OCI-LY3 (cell line): ENCODE results near the gene IMPG2.

Experiments used
- H2AFZ ChIP-seq: fragments of 200-600, 300-600 bp; shearing (Covaris generic); 2 replicates; pipeline ENCODE4 v1.6.0; 2014; ENCODE audit warnings: antibody characterized with exemption, low read depth, low read length
- H3K27ac ChIP-seq: fragments of 200-600, 300-600 bp; sonication (generic); 2 replicates; pipeline ENCODE4 v1.5.1; 2014; ENCODE audit warnings: mild to moderate bottlenecking, low read length, moderate library complexity, mixed read lengths
- H3K27me3 ChIP-seq: fragments of 200-600, 300-600 bp; sonication (generic); 2 replicates; pipeline ENCODE4 v1.6.1; 2014; ENCODE audit warnings: low read depth, low read length, mixed read lengths
- H3K36me3 ChIP-seq: fragments of 200-600, 300-600 bp; sonication (generic); replicated peaks from 2 replicates; pipeline ENCODE3; 2014; ENCODE audit warnings: low read depth, low read length, mixed read lengths
- H3K4me1 ChIP-seq: fragments of 300-600, 200-600 bp; sonication (generic); 2 replicates; pipeline ENCODE4 v1.6.1; 2014; ENCODE audit warnings: low read length, mixed read lengths
- H3K4me2 ChIP-seq: fragments of 200-600, 300-600 bp; sonication (generic); 2 replicates; pipeline ENCODE4 v1.6.1; 2014; ENCODE audit warnings: low read length, mixed read lengths
- H3K4me3 ChIP-seq: fragments of 300-600, 200-600 bp; sonication (generic); 2 replicates; pipeline ENCODE4 v1.5.1; 2014; ENCODE audit warnings: antibody characterized with exemption, mild to moderate bottlenecking, low read length, moderate library complexity
- H3K79me2 ChIP-seq: fragments of 300-600, 200-600 bp; shearing (Covaris generic); 2 replicates; pipeline ENCODE4 v1.6.1; 2014; ENCODE audit warnings: mild to moderate bottlenecking, low read length, mixed read lengths
- H3K9ac ChIP-seq: fragments of 300-600, 200-600 bp; shearing (Covaris generic); 2 replicates; pipeline ENCODE4 v1.6.0; 2014; ENCODE audit warnings: mild to moderate bottlenecking, low read length, moderate library complexity
- H3K9me3 ChIP-seq: fragments of 200-600, 300-600 bp; shearing (Covaris generic); 2 replicates; pipeline ENCODE4 v1.6.1; 2014; ENCODE audit warnings: low read length, mixed read lengths; ENCODE audit not compliant: insufficient read depth
- H4K20me1 ChIP-seq: fragments of 200-600, 300-600 bp; sonication (generic); 2 replicates; pipeline ENCODE4 v1.6.1; 2016; ENCODE audit warnings: low read length, mixed read lengths; ENCODE audit not compliant: insufficient read depth
- EZH2phosphoT487 ChIP-seq: fragments of 200-600 bp; shearing (Covaris generic); IDR thresholded peaks from 2 replicates; pipeline ENCODE4 v1.6.1; 2018; ENCODE audit warnings: antibody characterized with exemption, mixed run types, low read depth
- TF ChIP-seq, protein P1 (sequence below): fragments of 200-600, 300-600 bp; sonication (generic); IDR thresholded peaks from 2 replicates; pipeline ENCODE4 v1.5.1; 2014; ENCODE audit warnings: antibody characterized with exemption, low read length, low read depth

The IMPG2 gene

DNA sequence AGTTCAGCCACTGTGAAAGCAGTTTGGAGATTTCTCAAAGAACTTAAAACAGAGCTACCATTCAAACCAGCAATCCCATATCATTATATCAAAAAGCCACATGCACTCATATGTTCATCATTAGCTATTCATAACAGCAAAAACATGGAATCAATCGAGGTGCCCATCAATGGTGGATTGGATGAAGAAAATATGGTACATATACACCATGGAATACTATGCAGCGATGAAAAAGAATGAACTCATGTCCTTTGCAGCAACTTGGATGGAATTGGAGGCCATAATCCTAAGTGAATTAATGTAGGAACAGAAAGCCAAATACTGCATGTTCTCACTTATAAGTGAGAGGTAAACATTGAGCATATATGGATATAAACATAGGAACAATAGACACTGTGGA is 32.1 kb downstream of the IMPG2 start:
- H3K4me2 ChIP-seq, result no peak overlapping the region
- H3K27me3 ChIP-seq, result no peaks in the 10 kb centered on the region
- no peak overlapping the region for H2AFZ ChIP-seq
- H3K9ac ChIP-seq, result no peak overlapping the region
- no peak overlapping the region for H3K4me3 ChIP-seq
- H3K27ac ChIP-seq, result no peak overlapping the region
- H4K20me1 ChIP-seq, result no peaks in the 10 kb centered on the region
- H3K9me3 ChIP-seq, result no peaks in the 10 kb centered on the region
- no peaks in the 10 kb centered on the region for H3K36me3 ChIP-seq
- TF ChIP-seq, protein P1, sequence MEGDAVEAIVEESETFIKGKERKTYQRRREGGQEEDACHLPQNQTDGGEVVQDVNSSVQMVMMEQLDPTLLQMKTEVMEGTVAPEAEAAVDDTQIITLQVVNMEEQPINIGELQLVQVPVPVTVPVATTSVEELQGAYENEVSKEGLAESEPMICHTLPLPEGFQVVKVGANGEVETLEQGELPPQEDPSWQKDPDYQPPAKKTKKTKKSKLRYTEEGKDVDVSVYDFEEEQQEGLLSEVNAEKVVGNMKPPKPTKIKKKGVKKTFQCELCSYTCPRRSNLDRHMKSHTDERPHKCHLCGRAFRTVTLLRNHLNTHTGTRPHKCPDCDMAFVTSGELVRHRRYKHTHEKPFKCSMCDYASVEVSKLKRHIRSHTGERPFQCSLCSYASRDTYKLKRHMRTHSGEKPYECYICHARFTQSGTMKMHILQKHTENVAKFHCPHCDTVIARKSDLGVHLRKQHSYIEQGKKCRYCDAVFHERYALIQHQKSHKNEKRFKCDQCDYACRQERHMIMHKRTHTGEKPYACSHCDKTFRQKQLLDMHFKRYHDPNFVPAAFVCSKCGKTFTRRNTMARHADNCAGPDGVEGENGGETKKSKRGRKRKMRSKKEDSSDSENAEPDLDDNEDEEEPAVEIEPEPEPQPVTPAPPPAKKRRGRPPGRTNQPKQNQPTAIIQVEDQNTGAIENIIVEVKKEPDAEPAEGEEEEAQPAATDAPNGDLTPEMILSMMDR, result no peak
- no peak for TF ChIP-seq EZH2phosphoT487
- no peaks in the 10 kb centered on the region for H3K79me2 ChIP-seq
- H3K4me1 ChIP-seq, result no peaks in the 10 kb centered on the region

DNA sequence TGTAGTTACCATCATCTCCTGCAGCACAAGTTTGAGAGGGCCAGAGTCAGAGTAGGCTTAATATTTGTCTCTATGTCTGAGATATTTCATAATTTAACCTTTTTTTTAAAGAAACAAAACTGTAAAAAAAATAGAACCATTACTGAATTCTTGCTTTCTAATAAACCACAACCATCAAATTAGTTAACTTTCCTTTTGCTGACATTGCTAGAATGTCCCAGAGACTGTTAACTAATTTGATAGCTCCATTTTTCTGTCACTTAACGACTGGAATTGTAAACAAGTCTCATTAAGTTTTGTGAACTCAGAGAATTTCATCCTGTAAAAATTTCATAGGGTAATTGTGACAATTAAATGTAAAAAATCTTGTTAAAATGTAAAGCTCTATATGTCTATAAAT is 35.6 kb downstream of the IMPG2 start:
- no peaks in the 10 kb centered on the region for H3K36me3 ChIP-seq
- TF ChIP-seq, protein P1, result no peak
- TF ChIP-seq EZH2phosphoT487, result no peak

DNA sequence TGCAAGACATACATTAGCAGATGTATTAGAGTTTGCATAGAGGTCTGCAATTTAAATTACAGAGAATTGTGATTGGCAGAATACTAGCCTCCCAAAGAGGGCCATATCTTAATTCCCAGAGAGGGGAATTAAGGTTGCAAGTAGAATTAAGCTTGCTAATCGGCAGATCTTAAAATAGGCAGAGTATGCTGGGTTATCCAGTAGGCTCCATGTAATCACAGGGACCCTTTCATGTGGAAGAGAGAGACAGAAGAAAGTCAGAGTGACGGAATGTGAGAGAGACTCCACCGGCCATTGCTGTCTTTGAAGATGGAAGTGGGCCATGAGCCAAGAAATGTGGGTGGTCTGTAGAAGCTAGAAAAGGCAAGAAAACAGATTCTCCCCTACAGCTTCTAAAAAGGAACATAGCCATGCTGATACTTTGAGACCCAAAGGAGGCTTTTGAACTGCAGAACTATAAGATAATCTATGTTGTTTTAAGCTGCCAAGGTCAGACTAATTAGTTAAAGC is 38.8 kb downstream of the IMPG2 start:
- H3K4me3 ChIP-seq, result no peak overlapping the region
- H4K20me1 ChIP-seq, result no peaks in the 10 kb centered on the region
- no peak overlapping the region for H3K4me2 ChIP-seq
- no peaks in the 10 kb centered on the region for H3K9me3 ChIP-seq
- no peaks in the 10 kb centered on the region for H3K4me1 ChIP-seq
- H3K9ac ChIP-seq, result no peak overlapping the region
- H3K27ac ChIP-seq, result no peak overlapping the region
- H3K79me2 ChIP-seq, result no peaks in the 10 kb centered on the region
- no peaks in the 10 kb centered on the region for H3K27me3 ChIP-seq
- no peak overlapping the region for H2AFZ ChIP-seq
- no peaks in the 10 kb centered on the region for H3K36me3 ChIP-seq
- TF ChIP-seq EZH2phosphoT487, result no peak
- TF ChIP-seq, protein P1, result no peak

More for the DNA sequence above, 35.6 kb downstream of the IMPG2 start:
- Histone ChIP-seq H3K27ac (no peak overlapping the region), H3K4me1 (no peaks in the 10 kb centered on the region), H3K27me3 (no peaks in the 10 kb centered on the region), H3K79me2 (no peaks in the 10 kb centered on the region), H3K9ac (no peak overlapping the region), H3K4me2 (no peak overlapping the region), H3K9me3 (no peaks in the 10 kb centered on the region), H3K4me3 (no peak overlapping the region), H4K20me1 (no peaks in the 10 kb centered on the region), H2AFZ (no peak overlapping the region)

DNA sequence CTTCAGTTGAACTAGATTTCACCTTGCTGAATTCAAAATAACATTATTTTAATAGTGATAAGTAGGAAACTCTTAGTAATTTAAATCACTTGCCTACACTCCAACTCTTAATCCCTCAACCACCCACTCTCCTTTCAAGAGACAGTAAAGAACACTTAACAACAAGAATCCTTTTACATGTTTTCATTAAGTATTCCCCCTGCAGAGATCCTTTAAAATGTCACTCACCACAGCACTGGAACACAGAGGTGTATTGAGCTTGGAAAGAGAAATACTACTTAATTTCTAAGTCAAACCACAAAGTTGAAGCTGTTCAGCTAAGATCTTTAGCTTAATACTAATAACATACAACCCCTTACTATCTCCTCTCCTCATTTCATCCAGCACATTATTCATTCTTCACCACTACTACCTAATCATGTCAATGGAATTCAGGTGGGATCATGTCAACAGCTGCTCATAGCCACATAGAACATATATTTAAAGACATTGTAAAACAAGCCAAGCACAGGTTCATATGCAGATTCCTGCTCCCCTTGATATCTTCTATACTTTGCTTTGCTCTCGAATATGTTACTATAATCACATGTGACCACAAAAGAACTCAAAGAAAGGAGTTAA is 40.5 kb downstream of the IMPG2 start:
- TF ChIP-seq, protein P1, result no peak
- no peak for TF ChIP-seq EZH2phosphoT487
- Histone ChIP-seq H3K27me3 (no peaks in the 10 kb centered on the region), H2AFZ (no peak overlapping the region), H3K4me1 (no peaks in the 10 kb centered on the region), H3K27ac (no peak overlapping the region), H3K79me2 (no peaks in the 10 kb centered on the region), H3K9ac (no peak overlapping the region), H4K20me1 (no peaks in the 10 kb centered on the region), H3K4me3 (no peak overlapping the region), H3K4me2 (no peak overlapping the region), H3K36me3 (no peaks in the 10 kb centered on the region), H3K9me3 (no peaks in the 10 kb centered on the region)
